GM06990 (cell line): Measurements from ENCODE around the gene CCSER2.

Source experiments
- DNase-seq: peaks from one replicate; pipeline ENCODE4 v3.0.0-alpha.2; 2011; ENCODE audit not compliant: insufficient read length; ENCODE audit errors: extremely low read depth
- H3K27me3 ChIP-seq: replicated peaks from 2 replicates; pipeline ENCODE4 v1.6.0; 2011; ENCODE audit warnings: low read length; ENCODE audit not compliant: control insufficient read depth, insufficient read depth
- H3K36me3 ChIP-seq: 2 replicates; pipeline ENCODE4 v1.5.1; 2011; ENCODE audit warnings: low read length; ENCODE audit not compliant: control insufficient read depth, insufficient read depth
- H3K4me3 ChIP-seq: replicated peaks from 2 replicates; pipeline ENCODE4 v1.5.1; 2011; ENCODE audit warnings: low read depth, mild to moderate bottlenecking, control low read depth, low read length
- TF ChIP-seq, protein P1 (sequence below): IDR thresholded peaks from 2 replicates; pipeline ENCODE4 v1.5.1; 2011; ENCODE audit warnings: low read length, control low read depth, mild to moderate bottlenecking, inconsistent platforms; ENCODE audit not compliant: insufficient read depth, poor library complexity, severe bottlenecking

Gene CCSER2

GRCh38 chr10:84424731-84425167, 96.4 kb downstream of the CCSER2 start:
- no peaks in the 10 kb centered on the region for H3K27me3 ChIP-seq
- no peaks in the 10 kb centered on the region; the same call in 1 of the 2 replicates for H3K36me3 ChIP-seq
- DNase-seq = no peak
- H3K4me3 ChIP-seq = no peak overlapping the region
- TF ChIP-seq, protein P1, sequence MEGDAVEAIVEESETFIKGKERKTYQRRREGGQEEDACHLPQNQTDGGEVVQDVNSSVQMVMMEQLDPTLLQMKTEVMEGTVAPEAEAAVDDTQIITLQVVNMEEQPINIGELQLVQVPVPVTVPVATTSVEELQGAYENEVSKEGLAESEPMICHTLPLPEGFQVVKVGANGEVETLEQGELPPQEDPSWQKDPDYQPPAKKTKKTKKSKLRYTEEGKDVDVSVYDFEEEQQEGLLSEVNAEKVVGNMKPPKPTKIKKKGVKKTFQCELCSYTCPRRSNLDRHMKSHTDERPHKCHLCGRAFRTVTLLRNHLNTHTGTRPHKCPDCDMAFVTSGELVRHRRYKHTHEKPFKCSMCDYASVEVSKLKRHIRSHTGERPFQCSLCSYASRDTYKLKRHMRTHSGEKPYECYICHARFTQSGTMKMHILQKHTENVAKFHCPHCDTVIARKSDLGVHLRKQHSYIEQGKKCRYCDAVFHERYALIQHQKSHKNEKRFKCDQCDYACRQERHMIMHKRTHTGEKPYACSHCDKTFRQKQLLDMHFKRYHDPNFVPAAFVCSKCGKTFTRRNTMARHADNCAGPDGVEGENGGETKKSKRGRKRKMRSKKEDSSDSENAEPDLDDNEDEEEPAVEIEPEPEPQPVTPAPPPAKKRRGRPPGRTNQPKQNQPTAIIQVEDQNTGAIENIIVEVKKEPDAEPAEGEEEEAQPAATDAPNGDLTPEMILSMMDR = no peak

DNA sequence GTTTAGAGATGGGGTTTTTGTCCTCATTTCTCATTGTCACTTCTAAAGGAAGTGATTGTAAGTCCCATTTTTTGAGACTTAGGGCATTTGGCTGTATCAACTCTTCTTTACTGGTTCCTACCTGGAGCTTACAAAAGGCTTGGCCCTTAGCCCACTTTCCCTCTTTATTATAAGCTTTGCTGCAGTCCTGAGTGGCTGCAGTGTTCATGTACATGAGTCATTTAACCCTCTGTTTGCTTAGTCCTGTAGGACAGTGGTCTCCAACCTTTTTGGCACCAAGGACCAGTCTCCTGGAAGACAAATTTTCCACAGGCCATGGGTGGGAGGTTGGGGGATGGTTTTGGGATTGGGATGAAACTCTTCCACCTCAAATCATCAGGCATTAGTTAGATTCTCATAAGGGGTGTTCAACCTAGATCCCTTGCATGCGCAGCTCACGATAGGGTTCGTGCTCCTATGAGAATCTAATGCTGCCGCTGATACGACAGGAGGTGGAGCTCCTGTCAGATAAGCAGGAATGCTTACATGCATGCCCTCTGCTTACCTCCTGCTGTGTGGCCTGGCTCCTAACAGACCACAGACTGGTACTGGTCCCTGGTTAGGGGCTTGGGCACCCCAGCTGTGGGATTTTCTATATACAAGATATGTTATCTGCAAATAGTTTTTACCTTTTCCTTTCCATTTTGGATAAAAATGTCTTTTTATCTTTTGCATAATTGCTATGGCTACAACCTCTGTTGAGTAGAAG, 99.7 kb downstream of the CCSER2 start:
- Histone ChIP-seq H3K27me3 (no peaks in the 10 kb centered on the region), H3K36me3 (no peaks in the 10 kb centered on the region; the same call in 1 of the 2 replicates), H3K4me3 (no peak overlapping the region)
- no peak for DNase-seq
- TF ChIP-seq, protein P1 = no peak

- DNase-seq = no peak
- TF ChIP-seq, protein P1 = no peak
Measured at GRCh38 chr10:84428711-84429110, 100.3 kb downstream of the CCSER2 start.

DNA sequence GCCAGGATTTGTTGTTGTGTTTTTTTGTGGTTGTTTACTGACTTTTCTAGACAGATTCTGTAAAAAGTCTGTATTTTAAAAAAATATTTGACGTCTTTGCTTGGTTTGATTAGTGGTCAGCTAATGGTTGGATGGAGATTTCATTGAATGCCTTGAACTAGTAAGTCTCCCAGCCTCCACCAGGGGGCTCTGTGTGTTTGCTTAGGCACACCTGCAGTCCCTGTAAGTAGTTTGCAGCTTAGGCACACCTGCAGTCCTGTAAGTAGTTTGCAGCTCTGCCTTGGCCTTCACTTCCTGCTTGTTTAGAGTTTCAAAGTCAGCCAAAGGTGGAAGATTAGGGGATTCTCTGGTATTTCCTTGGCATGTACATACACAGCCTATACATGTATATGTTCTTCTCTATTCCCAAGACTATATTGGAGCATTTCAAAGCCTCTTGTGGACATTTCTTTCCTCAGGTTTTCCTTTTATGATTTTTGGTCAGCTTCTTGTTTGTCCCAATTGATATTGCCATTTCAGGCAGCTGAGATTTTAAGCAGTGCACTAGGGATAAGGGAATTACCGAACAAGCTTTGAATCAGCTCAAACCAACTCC, 101.6 kb downstream of the CCSER2 start:
- H3K36me3 ChIP-seq = no peaks in the 10 kb centered on the region; the same call in 1 of the 2 replicates
- no peaks in the 10 kb centered on the region for H3K27me3 ChIP-seq
- DNase-seq = no peak
- no peak overlapping the region for H3K4me3 ChIP-seq
- TF ChIP-seq, protein P1 = peak; percentile 95

More at GRCh38 chr10:84428711-84429110, 100.3 kb downstream of the CCSER2 start:
- Histone ChIP-seq H3K4me3 (no peak overlapping the region), H3K36me3 (no peaks in the 10 kb centered on the region; the same call in 1 of the 2 replicates), H3K27me3 (no peaks in the 10 kb centered on the region)

DNA sequence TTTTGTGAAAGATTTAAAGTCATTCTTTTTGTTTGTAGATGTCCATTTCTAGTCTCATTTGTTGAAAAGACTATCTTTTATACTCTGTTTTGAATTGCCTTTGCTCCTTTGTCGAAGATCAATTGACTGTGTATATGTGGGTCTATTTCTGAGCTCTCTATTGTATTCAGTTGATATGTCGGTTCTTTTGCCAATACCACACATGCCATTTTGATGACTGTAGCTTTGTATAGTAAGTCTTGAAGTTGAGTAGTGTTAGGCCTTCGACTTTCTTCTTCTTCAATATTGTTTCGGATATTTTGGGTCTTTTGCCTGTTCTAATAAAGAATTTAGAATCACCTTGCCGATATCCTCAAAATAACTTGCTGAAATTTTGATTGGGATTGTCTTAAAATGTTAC, 104.5 kb downstream of the CCSER2 start:
- Histone ChIP-seq H3K27me3 (no peaks in the 10 kb centered on the region), H3K36me3 (no peaks in the 10 kb centered on the region)
- no peak for DNase-seq

More for the DNA sequence above, 104.5 kb downstream of the CCSER2 start:
- TF ChIP-seq, protein P1 = no peak
- H3K4me3 ChIP-seq = no peak overlapping the region
